GM12875 (cell line): ENCODE data around the gene ACADS.
A peak's percentile ranks its signal among the peaks of the same experiment; 100 is the strongest.

Experiments
- H3K4me3 ChIP-seq: one replicate; pipeline ENCODE4 v1.5.1; 2011; ENCODE audit warnings: low read depth, low read length, control low read depth
- TF ChIP-seq, protein P1 (sequence below): IDR thresholded peaks from 2 replicates; pipeline ENCODE4 v1.5.1; 2011; ENCODE audit warnings: low read depth, mild to moderate bottlenecking, control low read depth, inconsistent platforms, low read length, moderate library complexity, borderline replicate concordance; ENCODE audit not compliant: insufficient read depth

Gene ACADS, protein sequence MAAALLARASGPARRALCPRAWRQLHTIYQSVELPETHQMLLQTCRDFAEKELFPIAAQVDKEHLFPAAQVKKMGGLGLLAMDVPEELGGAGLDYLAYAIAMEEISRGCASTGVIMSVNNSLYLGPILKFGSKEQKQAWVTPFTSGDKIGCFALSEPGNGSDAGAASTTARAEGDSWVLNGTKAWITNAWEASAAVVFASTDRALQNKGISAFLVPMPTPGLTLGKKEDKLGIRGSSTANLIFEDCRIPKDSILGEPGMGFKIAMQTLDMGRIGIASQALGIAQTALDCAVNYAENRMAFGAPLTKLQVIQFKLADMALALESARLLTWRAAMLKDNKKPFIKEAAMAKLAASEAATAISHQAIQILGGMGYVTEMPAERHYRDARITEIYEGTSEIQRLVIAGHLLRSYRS

DNA sequence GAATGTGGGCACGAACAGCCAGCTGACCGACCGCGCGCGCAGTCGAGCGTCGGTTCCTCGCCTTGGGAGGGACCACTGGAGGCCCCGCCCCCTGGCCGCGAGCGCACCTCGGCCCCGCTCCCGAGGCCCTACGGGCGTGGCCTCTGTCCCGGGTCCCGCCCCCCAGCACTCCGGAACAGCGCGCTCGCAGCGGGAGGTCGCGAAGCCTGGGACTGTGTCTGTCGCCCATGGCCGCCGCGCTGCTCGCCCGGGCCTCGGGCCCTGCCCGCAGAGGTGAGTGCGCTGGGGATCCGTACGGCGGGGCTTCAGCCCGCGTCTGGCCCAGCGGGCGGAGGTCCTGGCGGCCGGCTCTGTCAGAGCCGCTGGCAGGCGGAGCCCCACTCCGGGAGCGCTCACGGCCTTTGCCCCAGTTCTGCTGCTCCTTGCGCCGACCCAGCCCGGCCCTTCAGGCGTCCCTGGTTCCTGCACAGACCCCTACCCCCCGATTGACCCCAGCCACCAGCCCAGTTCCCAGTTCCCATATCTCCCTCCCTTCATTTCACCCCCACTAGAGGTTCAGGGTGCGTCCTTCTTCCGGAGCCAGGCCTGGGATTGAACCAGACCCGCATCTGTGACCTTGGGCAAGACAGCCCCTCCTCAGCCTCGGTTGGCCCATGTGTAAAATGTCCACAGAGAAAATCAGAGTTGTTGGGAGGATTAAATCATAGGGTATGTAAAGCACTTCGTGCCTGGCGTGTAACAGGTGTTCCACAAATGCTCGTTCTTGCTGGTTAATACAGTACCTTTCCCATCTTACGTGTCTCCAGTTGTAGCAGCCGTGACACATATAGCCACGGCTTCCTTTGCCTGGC lies at the start of gene ACADS:
Gene ACADS (plus strand): TSS at position 168 of the 851 bp plus-strand sequence. CDS start 60 bp downstream, at position 228.
- TF ChIP-seq, protein P1, sequence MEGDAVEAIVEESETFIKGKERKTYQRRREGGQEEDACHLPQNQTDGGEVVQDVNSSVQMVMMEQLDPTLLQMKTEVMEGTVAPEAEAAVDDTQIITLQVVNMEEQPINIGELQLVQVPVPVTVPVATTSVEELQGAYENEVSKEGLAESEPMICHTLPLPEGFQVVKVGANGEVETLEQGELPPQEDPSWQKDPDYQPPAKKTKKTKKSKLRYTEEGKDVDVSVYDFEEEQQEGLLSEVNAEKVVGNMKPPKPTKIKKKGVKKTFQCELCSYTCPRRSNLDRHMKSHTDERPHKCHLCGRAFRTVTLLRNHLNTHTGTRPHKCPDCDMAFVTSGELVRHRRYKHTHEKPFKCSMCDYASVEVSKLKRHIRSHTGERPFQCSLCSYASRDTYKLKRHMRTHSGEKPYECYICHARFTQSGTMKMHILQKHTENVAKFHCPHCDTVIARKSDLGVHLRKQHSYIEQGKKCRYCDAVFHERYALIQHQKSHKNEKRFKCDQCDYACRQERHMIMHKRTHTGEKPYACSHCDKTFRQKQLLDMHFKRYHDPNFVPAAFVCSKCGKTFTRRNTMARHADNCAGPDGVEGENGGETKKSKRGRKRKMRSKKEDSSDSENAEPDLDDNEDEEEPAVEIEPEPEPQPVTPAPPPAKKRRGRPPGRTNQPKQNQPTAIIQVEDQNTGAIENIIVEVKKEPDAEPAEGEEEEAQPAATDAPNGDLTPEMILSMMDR: no peak
- H3K4me3 ChIP-seq: peak within 1 kb of the TSS; percentile 70

GRCh38 chr12:120677765-120678473 lies 47.7 kb upstream of the ACADS start:
- TF ChIP-seq, protein P1: no peak
- H3K4me3 ChIP-seq: no peak overlapping the region

DNA sequence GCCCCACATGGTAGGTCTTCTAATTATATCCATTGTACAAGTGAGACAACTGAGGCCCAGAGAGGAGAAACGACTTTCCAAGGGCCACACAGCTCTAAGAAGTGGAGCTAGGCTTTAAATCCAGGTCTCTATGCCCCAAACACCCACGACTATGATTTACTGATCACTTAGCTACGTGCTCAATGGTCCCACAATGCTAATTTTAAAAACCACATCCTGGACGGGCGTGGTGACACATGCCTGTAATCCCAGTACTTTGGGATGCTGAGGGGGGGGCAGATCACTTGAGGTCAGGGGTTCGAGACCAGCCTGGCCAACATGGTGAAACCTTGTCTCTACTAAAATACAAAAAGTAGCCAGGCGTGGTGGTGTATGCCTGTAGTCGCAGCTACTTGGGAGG lies 47.1 kb upstream of the ACADS start:
- TF ChIP-seq, protein P1: no peak
- no peak overlapping the region for H3K4me3 ChIP-seq

DNA sequence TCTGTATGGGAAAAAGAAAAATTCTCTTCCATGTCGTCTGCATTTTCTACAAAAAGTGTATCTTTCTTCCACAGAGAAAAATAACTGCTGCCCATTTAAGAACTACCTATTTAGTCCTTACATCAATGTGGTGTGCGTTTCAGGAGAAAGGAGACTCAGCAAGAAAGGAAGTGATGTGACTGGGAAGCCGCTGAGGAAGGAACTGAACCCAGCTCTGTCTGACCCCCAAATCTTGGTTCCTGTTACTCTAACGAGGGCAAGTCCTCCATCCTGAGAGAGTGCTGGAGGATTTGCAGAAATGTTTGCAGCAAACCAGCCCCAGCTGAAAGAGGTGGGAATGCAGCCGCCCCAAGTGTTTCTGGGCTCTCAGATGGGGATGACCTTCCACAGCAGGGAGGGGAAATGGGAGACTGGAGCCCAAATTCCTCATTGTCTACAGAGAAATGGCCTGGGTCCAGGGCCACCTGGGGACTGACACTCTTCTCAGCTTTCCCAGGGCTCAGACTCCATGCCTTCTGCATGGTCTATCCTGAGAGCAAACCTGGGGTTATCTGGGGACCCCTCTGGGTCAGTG lies 45.4 kb upstream of the ACADS start:
- H3K4me3 ChIP-seq: no peak overlapping the region
- TF ChIP-seq, protein P1: no peak

GRCh38 chr12:120684523-120684932 lies 41.1 kb upstream of the ACADS start:
- no peak overlapping the region for H3K4me3 ChIP-seq
- TF ChIP-seq, protein P1: no peak

GRCh38 chr12:120685522-120685921 lies 40.1 kb upstream of the ACADS start:
- no peak overlapping the region for H3K4me3 ChIP-seq
- TF ChIP-seq, protein P1: no peak
